ENCODE results near the gene ARHGEF25. TPM values are rescaled to one million over a fixed set of nuclear protein-coding genes. Genes with fewer than 3 reads are reported as not detected.

ARHGEF25 gene
- total RNA-seq, 1 experiment from 2014 or later, result 9.2 TPM

GRCh38 chr12:57620936-57621496 lies 9.8 kb downstream of the ARHGEF25 start:
- DNase-seq (ENCODE audit: extremely low read depth, low read depth), result no peak

- peak; percentile 46 for DNase-seq (ENCODE audit: extremely low read depth, low read depth)
Observed at GRCh38 chr12:57621497-57622292, 10.5 kb downstream of the ARHGEF25 start.

GRCh38 chr12:57622293-57623245 lies 11.3 kb downstream of the ARHGEF25 start:
- no peak for DNase-seq (ENCODE audit: extremely low read depth, low read depth)

GRCh38 chr12:57623385-57623784 lies 12.2 kb downstream of the ARHGEF25 start:
- no peak for DNase-seq (ENCODE audit: extremely low read depth, low read depth)

GRCh38 chr12:57623811-57624390 lies 12.7 kb downstream of the ARHGEF25 start:
- DNase-seq (ENCODE audit: extremely low read depth, low read depth), result no peak

- no peak for DNase-seq (ENCODE audit: extremely low read depth, low read depth)
Observed at GRCh38 chr12:57624441-57625220, 13.4 kb downstream of the ARHGEF25 start.

GRCh38 chr12:57625261-57626032 lies 14.2 kb downstream of the ARHGEF25 start:
- no peak for DNase-seq (ENCODE audit: extremely low read depth, low read depth)

GRCh38 chr12:57626111-57626920 lies 15.1 kb downstream of the ARHGEF25 start:
- no peak for DNase-seq (ENCODE audit: extremely low read depth, low read depth)

- DNase-seq (ENCODE audit: extremely low read depth, low read depth), result no peak
Observed at GRCh38 chr12:57626921-57627445, 15.7 kb downstream of the ARHGEF25 start.

GRCh38 chr12:57627501-57628279 lies 16.5 kb downstream of the ARHGEF25 start:
- DNase-seq (ENCODE audit: extremely low read depth, low read depth), result no peak

- no peak for DNase-seq (ENCODE audit: extremely low read depth, low read depth)
Observed at GRCh38 chr12:57628280-57629191, 17.3 kb downstream of the ARHGEF25 start.

- DNase-seq (ENCODE audit: extremely low read depth, low read depth), result no peak
Observed at GRCh38 chr12:57629897-57630471, 18.7 kb downstream of the ARHGEF25 start.

GRCh38 chr12:57630891-57631433 lies 19.7 kb downstream of the ARHGEF25 start:
- DNase-seq (ENCODE audit: extremely low read depth, low read depth), result no peak

GRCh38 chr12:57631566-57632072 lies 20.4 kb downstream of the ARHGEF25 start:
- DNase-seq (ENCODE audit: extremely low read depth, low read depth), result no peak

Measured in NCI-H460 (cell line).